GM12801 (cell line): ENCODE data around the gene RABGAP1L.

Experiments used
- CTCF ChIP-seq: IDR thresholded peaks from one replicate; pipeline ENCODE4 v1.5.1; 2011; ENCODE audit warnings: control low read depth; ENCODE audit not compliant: insufficient read length; ENCODE audit errors: extremely low read depth

RABGAP1L gene

DNA sequence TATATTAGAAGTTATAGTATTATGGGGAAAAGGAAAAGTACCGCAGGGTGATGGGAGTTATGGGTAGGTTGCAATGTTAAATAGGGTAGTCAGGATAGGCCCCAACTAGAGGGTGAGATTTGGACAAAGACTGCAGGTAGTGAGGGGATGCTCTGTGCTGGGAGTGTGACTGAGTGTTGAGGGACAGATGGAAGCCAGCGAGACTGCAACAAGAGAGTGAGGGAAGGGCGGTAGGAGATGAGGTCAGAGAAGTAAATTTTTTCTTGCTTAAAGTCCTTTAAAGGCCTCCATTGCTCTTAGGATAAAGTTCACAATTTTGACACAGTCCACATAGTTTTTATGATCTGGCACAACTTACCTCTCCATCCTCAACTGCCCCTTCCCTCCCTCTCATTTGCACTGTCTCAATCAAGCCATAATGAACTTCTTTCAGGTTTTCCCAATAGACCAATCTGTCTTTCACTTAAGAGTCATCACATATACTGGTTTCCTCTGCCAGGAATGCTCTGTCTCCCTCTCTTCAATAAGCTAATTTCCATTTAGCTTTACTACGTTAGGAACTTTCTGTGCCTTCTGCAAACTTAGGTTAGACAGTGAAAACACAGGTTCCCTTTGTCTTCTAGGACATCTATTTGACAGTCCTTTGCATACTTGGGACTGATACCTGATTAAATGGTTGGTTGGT is 602.7 kb downstream of the RABGAP1L start:
- TF ChIP-seq CTCF: no peak

- no peak for TF ChIP-seq CTCF
These were observed 604.9 kb downstream of the RABGAP1L start for GRCh38 chr1:174764191-174764590.

DNA sequence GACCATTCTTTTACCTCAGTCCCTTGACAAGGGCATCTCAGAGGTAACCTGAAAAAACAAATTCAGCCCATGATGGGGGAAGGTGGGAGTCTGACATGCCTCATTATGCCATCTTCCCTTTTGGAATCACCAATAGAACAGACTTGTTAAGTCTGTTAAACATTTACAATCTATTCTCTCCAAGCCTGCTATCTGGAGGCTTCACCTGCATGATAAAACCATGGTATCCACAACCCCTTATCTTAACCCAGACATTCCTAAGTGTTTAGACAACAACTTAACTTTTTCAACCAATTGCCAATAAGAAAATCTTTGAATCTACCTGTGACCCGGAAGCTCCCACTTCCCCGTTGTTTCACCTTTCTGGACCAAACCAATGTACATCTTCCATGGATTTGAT is 607.4 kb downstream of the RABGAP1L start:
- TF ChIP-seq CTCF: no peak

GRCh38 chr1:174768516-174768915 is 609.2 kb downstream of the RABGAP1L start:
- TF ChIP-seq CTCF: no peak

- TF ChIP-seq CTCF: no peak
These were observed 609.6 kb downstream of the RABGAP1L start for GRCh38 chr1:174768949-174769348.

DNA sequence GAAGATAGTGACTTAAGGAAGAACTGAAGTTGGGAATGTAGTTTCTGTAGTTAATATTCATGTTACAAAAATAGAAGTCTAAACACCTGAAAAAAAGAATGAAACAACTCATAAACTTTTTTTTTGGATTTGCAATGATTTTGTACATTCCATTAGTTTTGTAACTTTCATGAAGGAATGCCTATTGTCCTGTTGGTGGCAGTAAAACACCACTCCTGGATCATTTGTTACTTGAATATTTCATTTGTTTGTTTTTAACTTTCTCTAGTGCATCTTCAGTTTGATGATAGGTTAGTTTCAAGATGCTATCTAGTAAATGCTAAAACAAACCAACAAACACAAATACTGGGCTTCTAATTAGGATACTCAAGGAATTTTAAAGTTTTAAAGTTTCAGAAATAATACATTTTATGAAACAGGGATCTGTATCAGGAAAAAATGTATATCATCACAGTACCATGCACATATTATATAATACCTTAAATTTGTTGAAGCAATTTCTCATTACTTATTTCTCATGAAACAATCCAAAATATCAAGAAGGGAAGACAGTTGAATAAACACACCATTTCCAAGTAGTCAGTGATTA is 610.7 kb downstream of the RABGAP1L start:
- TF ChIP-seq CTCF: no peak

DNA sequence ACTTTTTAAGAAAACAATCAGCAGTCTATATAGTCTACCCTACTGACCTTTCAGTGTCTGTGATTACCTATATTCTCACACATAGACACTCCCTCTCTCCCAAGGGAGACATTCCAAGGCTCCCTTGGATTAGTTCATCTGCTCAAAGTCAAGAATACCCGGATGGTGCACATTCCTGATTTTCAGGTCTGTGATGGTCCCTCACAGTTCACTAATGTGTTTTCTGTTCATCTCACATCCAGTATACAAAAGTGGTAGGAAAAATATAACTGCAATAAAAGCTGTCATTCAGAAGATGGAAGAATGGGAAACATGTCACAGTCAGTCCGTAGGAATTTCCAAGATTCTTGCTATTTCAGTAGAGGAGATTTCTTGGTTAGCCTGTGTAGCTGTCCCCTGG is 616.3 kb downstream of the RABGAP1L start:
- no peak for TF ChIP-seq CTCF

DNA sequence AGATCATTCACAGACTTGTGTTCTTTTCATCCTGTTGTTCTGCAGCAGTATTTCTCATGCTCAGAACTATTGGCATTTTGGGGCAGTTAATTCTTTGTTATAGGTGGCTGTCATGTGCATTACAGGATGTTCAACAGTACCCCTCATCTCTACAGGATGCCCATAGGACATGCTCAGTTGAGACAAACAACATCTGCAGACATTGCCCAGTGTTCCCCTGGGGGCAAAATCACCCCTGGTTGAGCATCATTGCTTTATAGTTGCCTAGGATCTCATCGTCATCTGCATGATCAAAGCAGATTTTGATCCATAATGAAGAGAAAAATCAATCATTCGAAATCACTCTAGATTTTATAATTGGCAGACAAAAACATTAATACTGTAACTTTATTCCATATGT is 617.9 kb downstream of the RABGAP1L start:
- TF ChIP-seq CTCF: no peak
